Astrocyte (in vitro differentiated cells and primary cell): ENCODE data around the gene PLA2G2D. TPM values are rescaled to one million over a fixed set of nuclear protein-coding genes. Genes with fewer than 3 reads are reported as not detected.

ENCODE experiments used
- DNase-seq: peaks from one replicate; pipeline ENCODE4 v3.0.0-alpha.2; 2010; ENCODE audit warnings: low read depth
- FAIRE-seq: peaks from 2 replicates; lab custom pipeline; 2011; peaks lifted over from hg19 to GRCh38; lab: Jason Lieb, UNC
- H2AFZ ChIP-seq: 2 replicates; pipeline ENCODE4 v1.6.0; 2012; ENCODE audit warnings: low read depth, low read length, inconsistent platforms
- H3K27ac ChIP-seq: 2 replicates; pipeline ENCODE4 v1.5.1; 2011; ENCODE audit warnings: low read depth, low read length, inconsistent platforms
- H3K27me3 ChIP-seq: 2 replicates; pipeline ENCODE4 v1.6.0; 2011; ENCODE audit warnings: low read length, inconsistent platforms; ENCODE audit not compliant: insufficient read depth
- H3K36me3 ChIP-seq: 2 replicates; pipeline ENCODE4 v1.5.1; 2011; ENCODE audit warnings: low read length, inconsistent platforms; ENCODE audit not compliant: insufficient read depth
- H3K4me1 ChIP-seq: 2 replicates; pipeline ENCODE4 v1.5.1; 2011; ENCODE audit warnings: low read length, inconsistent platforms; ENCODE audit not compliant: insufficient read depth
- H3K4me2 ChIP-seq: 2 replicates; pipeline ENCODE4 v1.6.0; 2012; ENCODE audit warnings: low read length, inconsistent platforms
- H3K4me3 ChIP-seq: 2 replicates; pipeline ENCODE4 v1.5.1; 2011; ENCODE audit warnings: low read depth, mild to moderate bottlenecking, low read length, inconsistent platforms; ENCODE audit not compliant: insufficient read depth
- H3K79me2 ChIP-seq: 2 replicates; pipeline ENCODE4 v1.6.0; 2012; ENCODE audit warnings: mild to moderate bottlenecking, low read length, inconsistent platforms; ENCODE audit not compliant: insufficient read depth
- H3K9ac ChIP-seq: 2 replicates; pipeline ENCODE4 v1.6.0; 2012; ENCODE audit warnings: mild to moderate bottlenecking, low read length, inconsistent platforms
- H3K9me3 ChIP-seq: 2 replicates; pipeline ENCODE4 v1.5.1; 2012; ENCODE audit warnings: low read depth, mild to moderate bottlenecking, low read length, inconsistent platforms; ENCODE audit not compliant: insufficient read depth
- H4K20me1 ChIP-seq: 2 replicates; pipeline ENCODE4 v1.6.0; 2012; ENCODE audit warnings: low read length, inconsistent platforms; ENCODE audit not compliant: insufficient read depth
- H3K27ac Mint-ChIP-seq: one replicate; pipeline ENCODE4 v1.8.0; 2021; ENCODE audit warnings: mild to moderate bottlenecking, mixed read lengths; ENCODE audit not compliant: unreplicated experiment
- H3K27me3 Mint-ChIP-seq: one replicate; pipeline ENCODE4 v1.8.0; 2021; ENCODE audit warnings: low read depth, mixed read lengths; ENCODE audit not compliant: unreplicated experiment
- H3K36me3 Mint-ChIP-seq: one replicate; pipeline ENCODE4 v1.8.0; 2021; ENCODE audit warnings: low read depth, mixed read lengths; ENCODE audit not compliant: unreplicated experiment
- H3K4me1 Mint-ChIP-seq: one replicate; pipeline ENCODE4 v1.8.0; 2021; ENCODE audit warnings: low read depth, mixed read lengths; ENCODE audit not compliant: unreplicated experiment
- H3K4me3 Mint-ChIP-seq: one replicate; pipeline ENCODE4 v1.8.0; 2021; ENCODE audit warnings: mild to moderate bottlenecking, moderate library complexity, mixed read lengths; ENCODE audit not compliant: unreplicated experiment
- H3K9me3 Mint-ChIP-seq: one replicate; pipeline ENCODE4 v1.8.0; 2021; ENCODE audit warnings: mild to moderate bottlenecking, mixed read lengths; ENCODE audit not compliant: unreplicated experiment
- EZH2 ChIP-seq: IDR thresholded peaks from 2 replicates; pipeline ENCODE4 v1.6.1; 2012; ENCODE audit warnings: mild to moderate bottlenecking, low read length, inconsistent platforms; ENCODE audit not compliant: insufficient read depth
- total RNA-seq: library from RNA; stranded (reverse); gene quantifications from 2 replicates; pipeline ENCODE4 v1.2.1, GENCODE V29; 2021
- TF ChIP-seq, protein P1 (sequence below): IDR thresholded peaks from 2 replicates; pipeline ENCODE4 v1.5.1; 2011; ENCODE audit warnings: low read depth, mild to moderate bottlenecking, inconsistent platforms, low read length, moderate library complexity; ENCODE audit not compliant: insufficient read depth

The PLA2G2D gene
- total RNA-seq, 1 donor from 2014 or later = not detected

DNA sequence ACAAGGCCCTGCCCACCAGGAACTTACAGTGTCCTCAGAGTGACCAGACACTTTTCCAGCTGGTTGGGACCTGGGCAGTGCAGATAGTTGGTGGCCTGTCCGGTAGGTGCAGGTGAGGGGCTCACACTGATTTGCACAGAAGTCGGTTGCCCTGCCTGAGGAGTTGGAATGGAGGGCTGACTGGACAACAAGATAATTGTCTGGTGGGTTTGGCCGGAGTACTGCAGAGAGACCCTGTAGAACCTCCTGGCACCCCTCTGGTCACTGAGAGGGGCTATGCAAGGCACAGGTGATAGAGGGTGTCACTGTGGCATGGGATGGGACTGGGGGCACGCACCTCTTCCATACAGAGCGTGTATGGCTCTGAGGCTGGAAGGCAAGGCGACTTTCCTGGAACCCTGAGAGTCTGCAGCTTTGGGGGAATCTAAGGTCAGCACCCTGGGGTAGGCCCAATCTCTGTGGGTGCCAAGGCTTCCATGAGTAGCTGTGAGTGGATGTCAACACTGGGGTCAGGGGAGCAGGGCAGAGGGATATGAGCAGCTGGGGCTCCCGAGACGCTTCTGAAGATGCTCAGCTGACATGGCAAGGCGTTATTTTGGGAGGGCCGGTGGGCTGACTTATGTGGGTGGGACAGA lies 7.6 kb upstream of the PLA2G2D start:
- Mint-ChIP-seq H3K27me3 (peaks cover 21% of the 10 kb centered on the region), H3K9me3 (peaks cover 9% of the 10 kb centered on the region), H3K4me3 (no peak overlapping the region), H3K36me3 (no peaks in the 10 kb centered on the region), H3K4me1 (peaks cover 5% of the 10 kb centered on the region), H3K27ac (no peak overlapping the region)
- H3K4me2 ChIP-seq = no peak overlapping the region
- H3K4me3 ChIP-seq = no peak overlapping the region
- H3K27me3 ChIP-seq = no peaks in the 10 kb centered on the region
- H4K20me1 ChIP-seq = no peaks in the 10 kb centered on the region
- no peaks in the 10 kb centered on the region for H3K36me3 ChIP-seq
- H3K9ac ChIP-seq = no peak overlapping the region
- FAIRE-seq = no peak
- no peak overlapping the region for H3K27ac ChIP-seq
- peaks cover 13% of the 10 kb centered on the region for H3K4me1 ChIP-seq
- no peaks in the 10 kb centered on the region for H3K79me2 ChIP-seq
- H3K9me3 ChIP-seq = no peaks in the 10 kb centered on the region
- H2AFZ ChIP-seq = no peak overlapping the region
- DNase-seq = no peak
- TF ChIP-seq, protein P1, sequence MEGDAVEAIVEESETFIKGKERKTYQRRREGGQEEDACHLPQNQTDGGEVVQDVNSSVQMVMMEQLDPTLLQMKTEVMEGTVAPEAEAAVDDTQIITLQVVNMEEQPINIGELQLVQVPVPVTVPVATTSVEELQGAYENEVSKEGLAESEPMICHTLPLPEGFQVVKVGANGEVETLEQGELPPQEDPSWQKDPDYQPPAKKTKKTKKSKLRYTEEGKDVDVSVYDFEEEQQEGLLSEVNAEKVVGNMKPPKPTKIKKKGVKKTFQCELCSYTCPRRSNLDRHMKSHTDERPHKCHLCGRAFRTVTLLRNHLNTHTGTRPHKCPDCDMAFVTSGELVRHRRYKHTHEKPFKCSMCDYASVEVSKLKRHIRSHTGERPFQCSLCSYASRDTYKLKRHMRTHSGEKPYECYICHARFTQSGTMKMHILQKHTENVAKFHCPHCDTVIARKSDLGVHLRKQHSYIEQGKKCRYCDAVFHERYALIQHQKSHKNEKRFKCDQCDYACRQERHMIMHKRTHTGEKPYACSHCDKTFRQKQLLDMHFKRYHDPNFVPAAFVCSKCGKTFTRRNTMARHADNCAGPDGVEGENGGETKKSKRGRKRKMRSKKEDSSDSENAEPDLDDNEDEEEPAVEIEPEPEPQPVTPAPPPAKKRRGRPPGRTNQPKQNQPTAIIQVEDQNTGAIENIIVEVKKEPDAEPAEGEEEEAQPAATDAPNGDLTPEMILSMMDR = no peak
- TF ChIP-seq EZH2 = no peak

DNA sequence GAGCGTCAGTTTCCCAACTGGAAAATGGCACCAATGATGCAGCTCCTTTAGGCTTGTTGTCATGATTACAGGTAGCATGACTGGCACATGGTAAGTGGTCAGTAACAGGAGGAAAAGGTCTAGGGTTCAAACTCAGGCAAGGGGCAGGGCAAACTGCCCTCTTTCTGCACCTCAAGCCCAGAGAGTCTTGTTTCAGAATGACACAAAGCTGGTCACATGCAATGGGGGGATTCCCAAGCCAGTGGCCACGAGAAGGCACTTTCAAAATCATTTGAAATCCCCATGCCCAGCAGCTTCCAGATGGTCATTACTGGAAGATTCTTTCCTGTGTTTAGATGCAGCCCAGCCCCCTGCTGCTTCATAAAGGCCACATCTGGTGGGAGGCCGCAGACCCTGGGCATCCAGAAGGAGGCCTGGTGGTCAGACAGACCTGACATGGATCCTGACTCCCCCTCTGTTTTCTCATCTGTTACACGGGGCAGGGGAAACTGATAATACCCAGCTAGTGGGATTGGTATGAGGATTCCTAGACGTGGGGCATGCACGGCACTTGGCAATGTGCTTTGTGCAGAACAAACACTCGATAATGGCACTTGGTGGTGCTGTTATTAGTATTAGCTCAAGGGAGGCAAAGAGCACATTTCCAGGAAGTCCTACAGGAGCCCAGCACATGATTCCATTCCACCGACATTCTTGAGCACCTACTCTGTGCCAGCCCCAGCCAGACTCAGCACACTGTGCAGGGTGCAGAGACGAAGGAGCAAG lies 6.9 kb upstream of the PLA2G2D start:
- H3K9me3 Mint-ChIP-seq = peaks cover 7% of the 10 kb centered on the region
- Histone ChIP-seq H3K9me3 (no peaks in the 10 kb centered on the region), H3K4me3 (no peak overlapping the region), H4K20me1 (no peaks in the 10 kb centered on the region), H3K79me2 (no peaks in the 10 kb centered on the region), H3K36me3 (no peaks in the 10 kb centered on the region), H3K27ac (no peak overlapping the region), H3K4me2 (no peak overlapping the region), H3K4me1 (peaks cover 13% of the 10 kb centered on the region), H2AFZ (no peak overlapping the region), H3K27me3 (no peaks in the 10 kb centered on the region), H3K9ac (no peak overlapping the region)
- no peak for TF ChIP-seq EZH2
- TF ChIP-seq, protein P1 = no peak
- peaks cover 5% of the 10 kb centered on the region for H3K4me1 Mint-ChIP-seq
- DNase-seq (no peak), FAIRE-seq (no peak)
- peaks cover 23% of the 10 kb centered on the region for H3K27me3 Mint-ChIP-seq
- H3K36me3 Mint-ChIP-seq = no peaks in the 10 kb centered on the region
- H3K27ac Mint-ChIP-seq = no peak overlapping the region
- no peak overlapping the region for H3K4me3 Mint-ChIP-seq

DNA sequence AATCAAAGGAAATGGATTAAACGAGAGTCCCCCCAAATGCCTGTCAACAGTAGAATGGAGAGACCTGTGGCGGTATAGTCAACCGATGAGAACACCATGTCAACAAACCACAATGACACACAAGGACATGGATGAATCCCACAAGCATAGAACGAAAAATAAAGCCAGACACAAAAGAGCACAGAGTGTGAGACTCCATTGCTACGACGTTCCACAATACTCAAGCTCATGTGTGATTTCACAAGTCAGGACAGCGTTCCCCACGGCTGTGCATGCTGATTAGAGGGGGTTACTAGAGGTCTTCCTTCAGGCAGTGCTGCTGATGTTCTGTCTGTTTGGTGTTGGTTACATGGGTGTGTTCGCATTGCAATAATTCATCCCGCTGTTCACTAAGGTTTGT lies 5.8 kb upstream of the PLA2G2D start:
- Histone ChIP-seq H3K36me3 (no peaks in the 10 kb centered on the region), H2AFZ (no peak overlapping the region), H3K9ac (no peak overlapping the region), H3K27me3 (peaks cover 6% of the 10 kb centered on the region), H3K79me2 (no peaks in the 10 kb centered on the region), H3K27ac (no peak overlapping the region), H3K4me2 (peak overlapping the region; percentile 61), H3K4me3 (no peak overlapping the region), H4K20me1 (no peaks in the 10 kb centered on the region), H3K9me3 (no peaks in the 10 kb centered on the region), H3K4me1 (peaks cover 13% of the 10 kb centered on the region)
- Mint-ChIP-seq H3K4me3 (no peak overlapping the region), H3K27me3 (peaks cover 32% of the 10 kb centered on the region), H3K9me3 (peaks cover 6% of the 10 kb centered on the region), H3K36me3 (no peaks in the 10 kb centered on the region), H3K4me1 (peaks cover 5% of the 10 kb centered on the region), H3K27ac (no peak overlapping the region)
- FAIRE-seq (no peak), DNase-seq (peak; percentile 18)
- TF ChIP-seq, protein P1 = no peak
- no peak for TF ChIP-seq EZH2
